SH-SY5Y (cell line): ENCODE results near the gene CYP2A7.
"Not testable (repeated sequence)": the region's sequence is repeated elsewhere in the genome, so short reads cannot be mapped to it uniquely, and the experiment has no call there.

ENCODE experiments used
- GATA2 ChIP-seq: IDR thresholded peaks from 2 replicates; pipeline ENCODE4 v1.6.1; 2011; ENCODE audit warnings: mild to moderate bottlenecking, low read depth, low read length
- GATA3 ChIP-seq: IDR thresholded peaks from 2 replicates; pipeline ENCODE4 v1.6.1; 2011; ENCODE audit warnings: low read depth, mild to moderate bottlenecking, low read length, moderate library complexity

Gene CYP2A7

DNA sequence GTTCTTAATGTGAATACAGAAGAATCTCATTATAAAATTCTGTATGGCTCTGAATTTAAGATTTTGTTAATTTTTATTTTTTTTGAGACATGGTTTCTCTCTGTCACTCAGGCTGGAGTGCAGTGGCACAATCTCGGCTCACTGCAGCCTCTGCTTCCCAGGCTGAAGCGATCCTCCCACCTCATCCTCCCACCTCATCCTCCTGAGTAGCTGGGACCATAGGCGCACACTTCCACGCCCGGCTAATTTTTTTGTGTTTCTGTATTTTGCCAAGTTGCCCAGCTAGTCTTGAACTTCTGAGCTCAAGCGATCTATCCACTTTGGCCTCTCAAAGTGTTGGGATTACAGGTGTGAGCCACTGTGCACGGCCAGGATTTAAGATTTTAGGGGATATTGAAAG is 14.3 kb downstream of the CYP2A7 start:
- TF ChIP-seq GATA2: no peak
- no peak for TF ChIP-seq GATA3

DNA sequence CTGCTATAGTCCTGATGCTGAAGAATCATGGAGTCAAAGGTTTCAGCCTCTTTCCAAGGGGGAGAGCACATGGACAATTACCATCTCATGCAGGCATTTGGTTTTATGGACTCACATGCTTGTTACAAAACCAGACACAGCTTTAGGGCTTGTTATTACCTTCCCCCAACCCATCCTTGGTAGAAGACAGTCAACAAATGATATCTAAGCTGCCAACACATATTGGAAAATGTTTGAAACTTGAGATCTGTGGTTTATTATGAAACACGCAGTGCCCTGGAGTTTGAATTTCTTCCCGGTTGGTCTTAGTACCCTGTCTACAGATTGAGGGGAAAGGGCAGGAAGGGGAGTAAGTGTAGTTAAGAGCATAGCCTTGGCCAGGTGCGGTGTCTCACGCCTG is 19.2 kb downstream of the CYP2A7 start:
- no peak for TF ChIP-seq GATA3
- no peak for TF ChIP-seq GATA2

DNA sequence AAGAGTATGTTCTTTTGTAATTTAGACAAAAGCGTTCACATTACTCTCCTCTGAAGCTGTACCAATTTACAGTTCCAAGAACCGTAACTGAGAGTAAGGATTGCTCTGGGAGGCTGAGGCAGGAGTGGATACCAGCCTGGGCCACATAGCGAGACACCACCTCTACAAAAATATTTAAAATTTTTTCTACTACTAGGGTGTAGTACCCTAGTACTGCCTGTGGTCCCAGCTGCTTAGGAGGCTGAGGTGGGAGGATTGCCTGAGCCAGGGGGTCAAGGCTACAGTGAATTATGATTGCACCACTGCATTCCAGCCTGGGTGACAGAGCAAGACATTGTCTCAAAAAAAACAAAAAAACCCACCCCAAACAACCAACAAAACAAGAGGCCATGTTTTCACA is 19.7 kb downstream of the CYP2A7 start:
- TF ChIP-seq GATA3: no peak
- no peak for TF ChIP-seq GATA2

DNA sequence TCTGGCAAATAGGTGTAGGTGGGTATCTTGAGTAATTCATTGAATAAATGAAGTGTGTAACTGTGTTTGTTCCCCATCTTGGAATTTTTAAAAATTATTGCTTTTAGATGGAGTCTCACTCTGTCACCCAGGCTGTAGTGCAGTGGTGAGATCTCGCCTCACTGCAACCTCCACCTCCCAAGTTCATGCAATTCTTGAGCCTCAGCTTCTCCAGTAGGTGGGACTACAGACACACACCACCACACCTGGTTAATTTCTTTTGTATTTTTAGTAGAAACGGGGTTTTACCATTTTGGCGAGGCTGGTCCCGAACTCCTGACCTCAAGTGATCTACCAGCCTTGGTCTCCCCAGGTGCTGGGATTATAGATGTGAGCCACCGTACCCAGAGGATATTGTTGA is 23.9 kb downstream of the CYP2A7 start:
- TF ChIP-seq GATA2: no peak
- TF ChIP-seq GATA3: no peak

DNA sequence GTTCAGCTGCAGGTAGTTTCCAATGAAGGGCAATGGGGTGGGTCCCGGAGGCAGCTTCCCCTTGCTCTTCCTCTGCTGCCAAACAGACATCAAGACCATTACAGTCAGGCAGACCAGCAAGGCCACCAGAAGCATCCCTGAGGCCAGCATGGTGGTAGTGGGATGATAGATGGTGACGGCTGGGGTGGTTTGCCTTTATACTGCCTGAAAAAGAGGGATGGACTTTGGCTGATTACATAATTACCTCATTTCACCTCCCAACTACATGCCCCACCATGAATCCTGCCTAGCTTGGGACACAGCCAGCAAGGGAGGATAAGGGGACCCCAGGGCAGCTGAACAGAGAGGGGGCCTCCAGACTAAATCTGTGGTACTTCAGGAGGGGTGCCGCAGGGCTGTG is 31.8 kb downstream of the CYP2A7 start, which contains the start of gene CYP2A6:
TSS of gene CYP2A6 (minus strand) at position 171 of the 400 bp plus-strand sequence. CDS start at position 150, 21 bp downstream.
- TF ChIP-seq GATA3, GATA2: not testable (repeated sequence)

DNA sequence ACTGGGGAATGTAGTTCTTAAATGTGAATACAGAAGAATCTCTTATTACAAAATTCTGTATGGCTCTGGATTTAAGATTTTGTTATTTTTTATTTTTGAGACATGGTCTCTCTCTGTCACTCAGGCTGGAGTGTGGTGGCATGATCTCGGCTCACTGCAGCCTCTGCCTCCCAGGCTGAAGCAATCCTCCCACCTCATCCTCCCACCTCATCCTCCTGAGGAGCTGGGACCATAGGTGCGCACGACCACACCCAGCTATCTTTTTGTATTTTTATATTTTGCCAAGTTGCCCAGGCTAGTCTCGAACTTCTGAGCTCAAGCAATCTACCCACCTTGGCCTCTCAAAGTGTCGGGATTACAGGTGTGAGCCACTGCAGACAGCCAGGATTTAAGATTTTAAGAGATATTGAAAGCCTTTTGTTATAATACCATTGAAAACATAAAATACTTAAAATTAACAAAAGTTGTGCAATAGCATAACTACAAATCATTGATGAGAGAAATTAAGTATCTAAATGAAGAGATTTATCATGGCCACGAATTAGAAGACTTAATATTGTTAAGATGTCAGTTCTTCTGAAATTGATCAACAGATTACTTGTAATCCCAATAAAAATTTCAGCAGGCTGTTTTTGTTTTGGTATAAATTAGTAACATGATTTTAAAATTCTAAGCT is 45.1 kb downstream of the CYP2A7 start:
- no peak for TF ChIP-seq GATA3
- no peak for TF ChIP-seq GATA2

DNA sequence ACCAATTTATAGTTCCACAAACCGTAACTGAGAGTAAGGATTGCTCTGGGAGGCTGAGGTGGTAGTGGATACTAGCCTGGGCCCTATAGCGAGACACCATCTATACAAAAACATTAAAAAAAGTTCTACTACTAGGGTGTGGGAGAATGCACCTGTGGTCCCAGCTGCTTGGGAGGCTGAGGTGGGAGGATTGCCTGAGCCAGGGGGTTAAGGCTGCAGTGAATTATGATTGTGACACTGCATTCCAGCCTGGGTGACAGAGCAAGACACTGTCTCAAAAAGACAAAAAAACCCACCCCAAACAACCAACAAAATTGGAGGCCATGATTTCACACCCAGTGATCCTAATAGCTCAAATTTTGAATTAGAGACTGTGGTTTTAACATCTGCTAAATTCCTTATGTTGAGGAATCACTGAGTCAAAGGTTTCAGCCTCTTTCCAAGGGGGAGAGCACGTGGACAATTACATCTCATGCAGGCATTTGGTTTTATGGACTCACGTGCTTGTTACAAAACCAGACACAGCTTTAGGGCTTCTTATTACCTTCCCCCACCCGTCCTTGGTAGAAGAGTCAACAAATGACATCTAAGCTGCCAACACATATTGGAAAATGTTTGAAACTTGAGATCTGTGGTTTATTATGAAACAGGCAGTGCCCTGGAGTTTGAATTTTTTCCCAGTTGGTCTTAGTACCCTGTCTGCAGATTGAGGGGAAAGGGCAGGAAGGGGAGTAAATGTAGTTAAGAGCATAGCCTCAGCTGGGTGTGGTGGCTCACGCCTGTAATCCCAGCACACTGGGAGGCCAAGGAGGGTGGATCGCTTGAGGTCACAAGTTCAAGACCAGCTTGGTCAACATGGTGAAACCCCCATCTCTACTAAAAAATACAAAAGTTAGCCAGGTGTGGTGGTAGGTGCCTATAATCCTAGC is 50.3 kb downstream of the CYP2A7 start:
- TF ChIP-seq GATA3 (no peak), GATA2 (no peak)

DNA sequence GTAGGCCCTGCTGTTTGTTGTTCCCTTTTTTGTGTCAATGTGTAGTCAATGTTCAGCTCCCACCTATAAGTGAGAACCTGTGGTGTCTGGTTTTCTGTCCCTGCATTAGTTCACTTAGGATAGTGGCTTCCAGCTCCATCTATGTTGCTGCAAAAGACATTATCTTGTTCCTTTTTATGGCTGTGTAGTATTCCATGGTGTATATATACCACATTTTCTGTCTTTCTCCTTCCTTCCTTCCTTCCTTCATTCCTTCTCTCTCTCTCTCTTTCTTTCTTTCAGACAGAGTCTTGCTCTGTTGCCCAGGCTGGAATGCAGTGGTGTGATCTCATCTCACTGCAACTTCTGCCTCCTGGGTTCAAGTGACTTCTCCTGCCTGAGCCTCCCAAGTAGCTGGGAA is 52.8 kb downstream of the CYP2A7 start:
- TF ChIP-seq GATA3: no peak
- TF ChIP-seq GATA2: no peak

DNA sequence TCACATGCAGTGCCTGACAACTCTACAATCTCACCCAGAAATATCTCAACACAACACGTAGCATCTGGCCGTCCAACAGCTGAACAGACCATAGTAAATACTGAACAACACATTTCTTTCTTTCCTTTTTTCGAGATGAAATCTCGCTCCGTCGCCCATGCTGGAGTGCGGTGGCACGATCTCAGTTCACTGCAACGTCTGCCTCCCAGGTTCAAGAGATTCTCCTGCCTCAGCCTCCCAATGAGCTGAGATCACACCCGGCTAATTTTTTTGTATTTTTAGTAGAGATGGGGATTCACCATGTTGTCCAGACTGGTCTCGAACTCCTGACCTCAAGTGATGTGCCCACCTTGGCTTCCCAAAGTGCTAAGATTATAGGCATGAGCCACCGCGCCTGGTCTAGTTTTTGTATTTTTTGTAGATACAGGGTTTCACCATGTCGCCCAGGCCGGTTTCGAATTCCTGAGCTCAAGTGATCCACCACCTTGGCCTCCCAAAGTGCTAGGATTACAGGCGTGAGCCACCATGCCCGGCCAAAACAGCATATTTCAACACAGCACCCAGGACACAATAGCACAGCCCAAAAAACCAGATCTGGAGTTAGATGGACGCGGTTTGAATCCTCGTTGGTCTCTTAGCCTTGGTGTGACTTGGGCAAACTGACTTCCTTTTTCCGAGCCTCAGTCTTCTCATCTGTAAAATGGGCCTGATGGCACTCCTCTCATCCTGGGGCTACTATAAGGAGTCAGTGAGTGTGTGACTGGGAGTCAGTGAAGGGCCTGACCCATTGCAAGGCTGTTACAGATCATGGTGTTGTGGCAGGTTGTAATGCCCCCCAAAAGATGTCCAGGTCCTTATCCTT is 54.4 kb downstream of the CYP2A7 start:
- TF ChIP-seq GATA3: no peak
- TF ChIP-seq GATA2: no peak
